NAMALWA (cell line): Measurements from ENCODE around the gene ACTN4.
"Not testable (repeated sequence)": the region's sequence is repeated elsewhere in the genome, so short reads cannot be mapped to it uniquely, and the experiment has no call there.

Experiments
- DNase-seq: peaks from one replicate; pipeline ENCODE4 v3.0.0-alpha.2; 2015; ENCODE audit warnings: low spot score

Gene ACTN4

GRCh38 chr19:38647368-38647965 lies at the start of gene ACTN4:
ACTN4 (plus strand) TSS chr19:38647649; CDS start chr19:38647746, 97 bp downstream.
- DNase-seq: peak; percentile 97

- no peak for DNase-seq
These were observed 47.7 kb upstream of the ACTN4 start for GRCh38 chr19:38599722-38600121.

GRCh38 chr19:38602856-38603255 lies 44.6 kb upstream of the ACTN4 start:
- DNase-seq: not testable (repeated sequence)

GRCh38 chr19:38606131-38606530 lies 41.3 kb upstream of the ACTN4 start:
- no peak for DNase-seq

- no peak for DNase-seq
These were observed 33.2 kb upstream of the ACTN4 start for GRCh38 chr19:38614289-38614688.

GRCh38 chr19:38615007-38615581 lies 32.4 kb upstream of the ACTN4 start:
- no peak for DNase-seq

GRCh38 chr19:38616265-38616664 lies 31.2 kb upstream of the ACTN4 start:
- DNase-seq: no peak

GRCh38 chr19:38617283-38617763 lies 30.1 kb upstream of the ACTN4 start:
- peak; percentile 65 for DNase-seq

- peak; percentile 98 for DNase-seq
These were observed 29.5 kb upstream of the ACTN4 start, which contains the start of gene MAP4K1 for GRCh38 chr19:38617764-38618589. MAP4K1 (minus strand) TSS chr19:38617953; CDS start chr19:38617895, 58 bp downstream.

GRCh38 chr19:38618590-38619360 lies 28.7 kb upstream of the ACTN4 start, which contains the start of gene EIF3K:
EIF3K (plus strand) TSS chr19:38619188; CDS start chr19:38619269, 81 bp downstream.
- peak; percentile 99 for DNase-seq

- DNase-seq: no peak
These were observed 27.9 kb upstream of the ACTN4 start for GRCh38 chr19:38619361-38620174.

GRCh38 chr19:38624822-38625221 lies 22.6 kb upstream of the ACTN4 start:
- DNase-seq: no peak

- DNase-seq: no peak
These were observed 21.0 kb upstream of the ACTN4 start for GRCh38 chr19:38626401-38626800.

GRCh38 chr19:38629568-38629967 lies 17.9 kb upstream of the ACTN4 start:
- DNase-seq: no peak

- not testable (repeated sequence) for DNase-seq
These were observed 16.1 kb upstream of the ACTN4 start for GRCh38 chr19:38631301-38631700.

GRCh38 chr19:38631811-38632475 lies 15.5 kb upstream of the ACTN4 start:
- not testable (repeated sequence) for DNase-seq

- DNase-seq: no peak
These were observed 14.8 kb upstream of the ACTN4 start for GRCh38 chr19:38632476-38633213.

- DNase-seq: peak; percentile 83
These were observed 12.5 kb upstream of the ACTN4 start for GRCh38 chr19:38634757-38635482.
